Caco-2 (cell line): ENCODE data around the gene POU2AF2. TPM values are rescaled to one million over a fixed set of nuclear protein-coding genes. Genes with fewer than 3 reads are reported as not detected.

Experiments
- BruUV-seq: library from RNA; stranded (reverse); fragments of 400-500 nt; replicated peaks from 2 replicates; lab custom pipeline; 2021; lab: Mats Ljungman, UMichigan
- CTCF ChIA-PET: fragments of 300-600 bp; sonication (Branson Sonifier 250); formaldehyde crosslinking; loops from one replicate; lab custom pipeline; 2022; ENCODE audit warnings: antibody characterized with exemption; lab: Charles Lee
- POLR2A ChIA-PET: fragments of 300-600 bp; sonication (Branson Sonifier 250); formaldehyde crosslinking; loops from one replicate; lab custom pipeline; 2022; ENCODE audit warnings: antibody characterized with exemption; lab: Charles Lee
- DNase-seq, 2 experiments: peaks; one replicate each; pipeline versions ENCODE4 v3.0.0 to v3.0.0-alpha.2; 2020 to 2022
- H3K27me3 ChIP-seq: replicated peaks from 2 replicates; pipeline ENCODE4 v1.6.0; 2011; ENCODE audit warnings: low read length; ENCODE audit not compliant: control insufficient read depth, insufficient read depth
- H3K36me3 ChIP-seq: 2 replicates; pipeline ENCODE4 v1.5.1; 2011; ENCODE audit warnings: low read length; ENCODE audit not compliant: control insufficient read depth, insufficient read depth
- H3K4me1 ChIP-seq: fragments of 250-450 bp; sonication (Bioruptor Pico); 2 replicates; pipeline ENCODE4 v1.5.1; 2020; ENCODE audit warnings: mild to moderate bottlenecking
- H3K4me3 ChIP-seq: 2 replicates; pipeline ENCODE4 v1.5.1; 2011; ENCODE audit warnings: low read depth, mild to moderate bottlenecking, control low read depth, low read length
- H3K9me3 ChIP-seq: fragments of 250-450 bp; sonication (Bioruptor Pico); 2 replicates; pipeline ENCODE4 v1.5.1; 2020; ENCODE audit warnings: mild to moderate bottlenecking, moderate library complexity
- H3K27ac Mint-ChIP-seq: one replicate; pipeline ENCODE4 v1.8.0; 2022; ENCODE audit warnings: mixed read lengths; ENCODE audit not compliant: unreplicated experiment
- H3K27me3 Mint-ChIP-seq: one replicate; pipeline ENCODE4 v1.8.0; 2022; ENCODE audit warnings: mixed read lengths; ENCODE audit not compliant: insufficient read depth, unreplicated experiment
- H3K36me3 Mint-ChIP-seq: one replicate; pipeline ENCODE4 v1.8.0; 2022; ENCODE audit warnings: mild to moderate bottlenecking, mixed read lengths; ENCODE audit not compliant: insufficient read depth, unreplicated experiment
- H3K4me1 Mint-ChIP-seq: one replicate; pipeline ENCODE4 v1.8.0; 2022; ENCODE audit warnings: low read depth, mixed read lengths; ENCODE audit not compliant: unreplicated experiment
- H3K4me3 Mint-ChIP-seq: one replicate; pipeline ENCODE4 v1.8.0; 2022; ENCODE audit warnings: mild to moderate bottlenecking, moderate library complexity, mixed read lengths; ENCODE audit not compliant: unreplicated experiment
- H3K9me3 Mint-ChIP-seq: one replicate; pipeline ENCODE4 v1.8.0; 2022; ENCODE audit warnings: mixed read lengths; ENCODE audit not compliant: unreplicated experiment
- CTCF ChIP-seq, 2 experiments: fragments of 200-600 bp in 1 of 2; IDR thresholded peaks; 1 replicate in 1 of 2; 2 replicates in 1 of 2; pipeline versions ENCODE4 v1.5.1 to v1.8.0; 2011 to 2022; ENCODE audit warnings: antibody characterized with exemption in 1 of 2, control low read depth in 1 of 2, inconsistent platforms in 1 of 2, low read depth in 1 of 2, low read length in 1 of 2, mild to moderate bottlenecking in 1 of 2, moderate library complexity in 1 of 2; ENCODE audit not compliant: insufficient read depth in 1 of 2, severe bottlenecking in 1 of 2, unreplicated experiment in 1 of 2
- intact Hi-C: fragments of 100-400 bp; cut with micrococcal nuclease; formaldehyde crosslinking; loops from one replicate; pipeline ENCODE4 v1.10.0; 2022; ENCODE audit not compliant: unreplicated experiment
- total RNA-seq: library from RNA; stranded (reverse); gene quantifications from 2 replicates; pipeline ENCODE4 v1.2.3, GENCODE V29; 2022

POU2AF2 gene
- total RNA-seq, 1 experiment from 2014 or later = not detected

GRCh38 chr11:111209543-111210355 lies 35.8 kb upstream of the POU2AF2 start:
- Mint-ChIP-seq H3K27ac (no peak overlapping the region), H3K9me3 (no peaks in the 10 kb centered on the region), H3K4me3 (no peak overlapping the region), H3K27me3 (peaks cover 5% of the 10 kb centered on the region), H3K36me3 (no peaks in the 10 kb centered on the region), H3K4me1 (no peaks in the 10 kb centered on the region)
- no peaks in the 10 kb centered on the region; the same call in 1 of the 2 replicates for H3K4me1 ChIP-seq
- intact Hi-C loops = no loop called here
- no peaks in the 10 kb centered on the region for H3K27me3 ChIP-seq
- no TSS peak for BruUV-seq
- no peaks in the 10 kb centered on the region for H3K36me3 ChIP-seq
- DNase-seq = no peak
- no peaks in the 10 kb centered on the region for H3K9me3 ChIP-seq
- ChIA-PET POLR2A (no interaction called here), CTCF (no interaction called here)
- H3K4me3 ChIP-seq = no peak overlapping the region
- no peak for TF ChIP-seq CTCF (IDR thresholded peaks at IDR 0.05; ENCODE audit: insufficient read depth in 1 of 2, low read depth in 1 of 2, low read length in 1 of 2, severe bottlenecking in 1 of 2, unreplicated experiment in 1 of 2)

- no TSS peak for BruUV-seq
- Mint-ChIP-seq H3K36me3 (no peaks in the 10 kb centered on the region), H3K4me3 (no peak overlapping the region), H3K27me3 (peaks cover 18% of the 10 kb centered on the region), H3K4me1 (no peaks in the 10 kb centered on the region), H3K9me3 (no peaks in the 10 kb centered on the region), H3K27ac (no peak overlapping the region)
- intact Hi-C loops = no loop called here
- Histone ChIP-seq H3K9me3 (no peaks in the 10 kb centered on the region; the same call in 1 of the 2 replicates), H3K4me1 (no peaks in the 10 kb centered on the region), H3K4me3 (no peak overlapping the region), H3K27me3 (no peaks in the 10 kb centered on the region), H3K36me3 (no peaks in the 10 kb centered on the region)
- ChIA-PET CTCF (interaction anchor here (0.6 kb wide), 1 partner anchor 794 kb away, joined by 4 read pairs; no protein-coding TSS in a partner anchor), POLR2A (no interaction called here)
- DNase-seq = no peak
- TF ChIP-seq CTCF (IDR thresholded peaks at IDR 0.05; ENCODE audit: insufficient read depth in 1 of 2, low read depth in 1 of 2, low read length in 1 of 2, severe bottlenecking in 1 of 2, unreplicated experiment in 1 of 2) = no peak
These were observed 32.3 kb upstream of the POU2AF2 start for GRCh38 chr11:111213256-111213655.

- no peak overlapping the region for H3K4me3 ChIP-seq
- Mint-ChIP-seq H3K4me1 (no peaks in the 10 kb centered on the region), H3K27ac (no peak overlapping the region), H3K36me3 (no peaks in the 10 kb centered on the region), H3K9me3 (peaks cover 10% of the 10 kb centered on the region), H3K4me3 (no peak overlapping the region), H3K27me3 (peaks cover 26% of the 10 kb centered on the region)
- ChIA-PET CTCF (interaction anchor here (1.0 to 1.4 kb wide), 2 partner anchors 79 to 202 kb away, joined by 3 to 4 read pairs; no protein-coding TSS in a partner anchor), POLR2A (no interaction called here)
- no peak for TF ChIP-seq CTCF (IDR thresholded peaks at IDR 0.05; ENCODE audit: insufficient read depth in 1 of 2, low read depth in 1 of 2, low read length in 1 of 2, severe bottlenecking in 1 of 2, unreplicated experiment in 1 of 2)
- H3K36me3 ChIP-seq = no peaks in the 10 kb centered on the region
- peaks cover 3% of the 10 kb centered on the region; the same call in 1 of the 2 replicates for H3K9me3 ChIP-seq
- DNase-seq = no peak
- intact Hi-C loops = no loop called here
- no peaks in the 10 kb centered on the region for H3K27me3 ChIP-seq
- no peaks in the 10 kb centered on the region for H3K4me1 ChIP-seq
- no TSS peak for BruUV-seq
These were observed 24.8 kb upstream of the POU2AF2 start for GRCh38 chr11:111220721-111221120.
